Measurements from ENCODE around the gene CFAP47. TPM values are rescaled to one million over a fixed set of nuclear protein-coding genes. Genes with fewer than 3 reads are reported as not detected.
A peak's percentile ranks its signal among the peaks of the same experiment; 100 is the strongest.
"Not testable (repeated sequence)": the region's sequence is repeated elsewhere in the genome, so short reads cannot be mapped to it uniquely, and the experiment has no call there.

CFAP47 gene, protein sequence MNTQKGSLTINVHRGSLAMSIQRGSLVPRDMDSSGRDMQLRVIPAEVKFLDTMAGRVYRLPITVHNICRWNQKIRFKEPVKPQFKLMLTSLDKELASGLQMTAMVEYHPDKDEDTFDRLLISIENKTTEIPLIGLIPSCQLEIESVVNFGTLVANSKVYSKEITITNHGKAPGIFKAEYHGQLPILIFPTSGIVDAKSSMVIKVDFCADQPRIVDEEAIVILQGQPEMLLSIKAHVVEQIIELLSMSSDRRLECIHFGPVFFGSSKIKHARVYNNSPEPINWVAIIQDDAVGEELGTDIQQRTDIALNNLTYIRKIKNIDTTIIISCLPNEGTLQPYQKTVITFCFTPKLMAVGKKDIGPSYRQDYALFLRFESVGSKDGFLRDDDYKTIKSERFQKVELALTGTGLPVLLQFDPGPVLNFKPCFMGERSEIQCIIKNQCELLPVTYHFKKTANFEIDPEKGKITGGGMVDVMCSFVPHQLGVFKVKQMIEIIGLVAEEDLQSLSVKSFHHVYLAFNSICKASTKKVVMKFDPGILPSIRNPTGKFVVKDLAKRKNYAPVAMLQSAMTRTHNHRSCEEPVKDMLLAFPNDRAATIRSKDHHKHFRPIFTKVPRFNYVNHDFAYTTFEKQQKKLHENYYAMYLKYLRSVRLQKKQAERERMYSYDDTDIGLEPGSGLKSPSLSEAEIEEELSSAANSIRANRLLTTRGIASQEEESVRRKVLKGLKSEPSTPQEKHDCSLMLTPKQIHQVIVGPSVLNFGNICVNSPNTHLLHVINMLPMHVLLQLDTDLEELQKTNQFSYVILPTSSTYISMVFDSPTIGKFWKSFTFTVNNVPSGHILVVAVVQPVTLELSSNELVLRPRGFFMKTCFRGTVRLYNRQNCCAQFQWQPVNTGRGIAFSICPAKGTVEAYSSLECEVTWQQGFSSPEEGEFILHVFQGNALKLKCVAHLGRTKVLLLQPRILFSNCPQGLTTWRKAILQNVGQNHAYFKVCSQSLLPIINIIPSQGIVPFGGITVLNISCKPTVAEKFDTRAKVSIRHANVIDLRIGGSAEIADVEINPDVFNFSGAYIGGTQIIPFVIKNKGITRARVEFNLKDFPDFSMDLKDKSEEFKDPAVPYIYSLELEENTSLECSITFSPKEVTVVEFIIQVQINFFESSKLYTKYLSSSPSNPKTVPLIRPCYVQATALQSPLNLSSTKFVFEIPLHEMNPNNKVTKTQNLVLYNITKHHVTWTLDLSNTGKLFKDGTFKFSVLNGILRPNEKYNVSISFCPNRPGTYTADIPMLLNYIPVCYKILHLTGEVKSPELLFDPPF (N-terminal part only)
- under 1 TPM in 1 of 2 donors, not detected in 1; 0.78 TPM for total RNA-seq

DNA sequence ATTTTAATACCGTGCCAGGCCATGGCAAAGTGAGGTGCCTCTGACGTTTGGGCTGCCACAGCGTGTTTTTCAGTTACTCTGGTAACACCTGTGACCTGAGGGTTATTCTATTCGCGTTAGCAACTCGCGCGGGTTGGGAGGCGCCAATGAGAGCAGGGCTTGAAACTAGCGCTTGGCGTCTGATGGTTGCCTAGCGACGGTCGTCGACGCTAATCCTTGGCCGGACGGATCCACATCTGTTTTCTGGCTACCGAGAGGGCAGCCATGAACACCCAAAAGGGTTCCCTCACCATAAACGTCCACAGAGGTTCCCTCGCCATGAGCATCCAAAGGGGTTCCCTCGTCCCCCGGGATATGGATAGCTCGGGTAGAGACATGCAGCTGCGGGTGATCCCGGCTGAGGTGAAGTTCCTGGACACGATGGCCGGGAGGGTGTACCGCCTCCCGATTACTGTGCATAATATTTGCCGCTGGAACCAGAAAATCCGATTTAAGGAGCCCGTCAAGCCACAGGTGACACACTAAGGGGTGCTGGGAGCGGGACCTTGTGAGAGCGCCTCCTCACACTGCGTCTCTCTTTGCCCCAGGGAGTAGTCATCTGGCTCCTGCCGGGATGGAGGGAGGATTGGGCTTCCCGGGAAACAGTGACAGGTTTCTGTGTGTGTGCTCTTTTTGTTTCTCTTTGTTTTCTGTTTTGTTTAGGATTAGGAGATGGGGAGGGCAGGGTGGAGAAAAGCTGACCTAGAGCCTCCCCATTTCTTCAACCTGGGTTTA lies at the start of gene CFAP47:
Gene CFAP47 (plus strand): TSS at position 199 of the 774 bp plus-strand sequence. CDS start 66 bp downstream, at position 265.
- WGBS, 2 donors = 0 to 8% methylated on average over 4 to 18 of the region's 38 CpGs
- TF ChIP-seq, protein P1, sequence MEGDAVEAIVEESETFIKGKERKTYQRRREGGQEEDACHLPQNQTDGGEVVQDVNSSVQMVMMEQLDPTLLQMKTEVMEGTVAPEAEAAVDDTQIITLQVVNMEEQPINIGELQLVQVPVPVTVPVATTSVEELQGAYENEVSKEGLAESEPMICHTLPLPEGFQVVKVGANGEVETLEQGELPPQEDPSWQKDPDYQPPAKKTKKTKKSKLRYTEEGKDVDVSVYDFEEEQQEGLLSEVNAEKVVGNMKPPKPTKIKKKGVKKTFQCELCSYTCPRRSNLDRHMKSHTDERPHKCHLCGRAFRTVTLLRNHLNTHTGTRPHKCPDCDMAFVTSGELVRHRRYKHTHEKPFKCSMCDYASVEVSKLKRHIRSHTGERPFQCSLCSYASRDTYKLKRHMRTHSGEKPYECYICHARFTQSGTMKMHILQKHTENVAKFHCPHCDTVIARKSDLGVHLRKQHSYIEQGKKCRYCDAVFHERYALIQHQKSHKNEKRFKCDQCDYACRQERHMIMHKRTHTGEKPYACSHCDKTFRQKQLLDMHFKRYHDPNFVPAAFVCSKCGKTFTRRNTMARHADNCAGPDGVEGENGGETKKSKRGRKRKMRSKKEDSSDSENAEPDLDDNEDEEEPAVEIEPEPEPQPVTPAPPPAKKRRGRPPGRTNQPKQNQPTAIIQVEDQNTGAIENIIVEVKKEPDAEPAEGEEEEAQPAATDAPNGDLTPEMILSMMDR (IDR thresholded peaks at IDR 0.05) = no peak
- no peak for TF ChIP-seq POLR2A (IDR thresholded peaks at IDR 0.05)
- intact Hi-C loops (cut with DNase I) = no loop called here
- Histone ChIP-seq H3K27ac (no peak within 1 kb of the TSS), H3K9me3 (no peaks in the 10 kb centered on the region), H3K36me3 (replicated peaks in 1 of 2; ENCODE audit: insufficient read depth in 1 of 2, low read depth in 2 of 2) (no peaks in the 10 kb centered on the region), H3K4me1 (no peaks in the 10 kb centered on the region), H3K4me3 (no peak within 1 kb of the TSS), H3K27me3 (no peaks in the 10 kb centered on the region)
- peak; percentile 92 for ATAC-seq
- DNase-seq = peak; percentile 62 to 79 (median 72)

DNA sequence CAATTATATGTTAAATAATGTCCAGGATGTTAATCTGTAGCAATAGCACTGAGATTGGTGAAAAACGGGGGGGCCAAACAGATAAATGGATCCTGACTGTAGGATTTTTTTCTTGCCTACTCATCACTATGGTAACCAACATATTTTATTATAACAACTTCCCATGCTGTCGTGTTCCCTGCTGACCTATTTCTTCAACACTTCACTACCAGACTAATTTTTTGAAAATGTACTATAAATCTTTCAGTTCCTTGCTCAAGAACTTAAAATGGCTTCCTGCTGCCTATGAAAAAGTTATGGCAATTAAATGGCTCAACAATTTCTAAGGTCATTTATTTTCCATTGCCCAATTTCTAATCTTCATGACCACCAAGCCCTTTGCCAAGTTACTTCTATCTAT lies 38.9 kb upstream of the CFAP47 start:
- TF ChIP-seq, protein P1 (IDR thresholded peaks at IDR 0.05) = no peak
- TF ChIP-seq POLR2A (IDR thresholded peaks at IDR 0.05) = no peak
- Histone ChIP-seq H3K36me3 (replicated peaks in 1 of 2; ENCODE audit: insufficient read depth in 1 of 2, low read depth in 2 of 2) (no peaks in the 10 kb centered on the region), H3K4me3 (no peak overlapping the region), H3K4me1 (no peaks in the 10 kb centered on the region), H3K27ac (no peak overlapping the region), H3K27me3 (no peaks in the 10 kb centered on the region), H3K9me3 (no peaks in the 10 kb centered on the region)
- intact Hi-C loops (cut with DNase I) = no loop called here
- WGBS, 2 donors = 41 to 49% methylated on average over 2 of the region's 2 CpGs
- ATAC-seq (no peak), DNase-seq (no peak)

DNA sequence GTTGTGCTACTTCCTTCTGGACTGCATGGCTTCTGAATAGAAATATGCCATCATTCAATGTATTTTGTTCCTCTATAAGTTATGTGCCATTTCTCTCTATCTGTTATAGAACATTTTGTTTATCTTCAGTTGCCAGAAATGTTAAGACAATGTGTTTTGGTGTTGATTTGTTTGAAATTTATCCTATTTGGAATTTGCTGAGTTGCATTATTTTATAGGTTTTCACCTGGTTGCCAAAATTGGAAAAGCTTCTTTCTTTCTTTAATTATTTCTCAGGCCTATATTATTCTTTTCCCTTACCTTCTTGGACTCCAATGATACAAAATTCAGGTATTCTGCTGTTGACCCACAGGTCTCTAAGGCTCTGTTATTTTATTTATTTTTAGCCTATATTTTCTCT lies 33.4 kb upstream of the CFAP47 start:
- DNase-seq = no peak
- intact Hi-C loops (cut with DNase I) = no loop called here
- no peak for TF ChIP-seq POLR2A (IDR thresholded peaks at IDR 0.05)
- Histone ChIP-seq H3K27ac (no peak overlapping the region), H3K9me3 (no peaks in the 10 kb centered on the region), H3K4me1 (no peaks in the 10 kb centered on the region), H3K36me3 (replicated peaks in 1 of 2; ENCODE audit: insufficient read depth in 1 of 2, low read depth in 2 of 2) (no peaks in the 10 kb centered on the region), H3K4me3 (no peak overlapping the region), H3K27me3 (no peaks in the 10 kb centered on the region)
- ATAC-seq = no peak

DNA sequence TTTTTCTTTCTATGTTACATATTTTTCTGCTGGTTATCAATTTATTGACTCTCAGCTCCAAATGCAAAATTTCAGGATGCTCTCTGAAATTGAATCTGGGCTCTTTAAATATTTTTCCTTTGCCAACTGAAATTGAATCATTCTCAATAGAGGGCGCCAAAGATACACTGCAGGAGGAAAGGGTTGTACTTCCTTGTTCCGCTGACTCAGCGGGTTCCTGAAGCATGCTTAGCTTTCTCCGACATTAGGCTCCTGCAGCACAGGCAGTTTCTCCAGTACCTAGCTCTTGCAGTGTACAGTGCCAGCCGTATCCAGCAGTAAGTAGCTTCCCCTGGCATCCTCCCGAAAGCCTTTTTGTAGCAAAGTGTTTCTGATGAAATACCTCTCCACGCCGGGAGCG lies 28.8 kb upstream of the CFAP47 start:
- Histone ChIP-seq H3K4me1 (no peaks in the 10 kb centered on the region), H3K9me3 (no peaks in the 10 kb centered on the region), H3K27me3 (no peaks in the 10 kb centered on the region), H3K36me3 (replicated peaks in 1 of 2; ENCODE audit: insufficient read depth in 1 of 2, low read depth in 2 of 2) (no peaks in the 10 kb centered on the region), H3K4me3 (no peak overlapping the region), H3K27ac (no peak overlapping the region)
- ATAC-seq (peak; percentile 67), DNase-seq (peak; percentile 53 to 79 (median 70))
- WGBS, 2 donors = 31% methylated on average over 5 to 6 of the region's 9 CpGs
- intact Hi-C loops (cut with DNase I) = no loop called here
- TF ChIP-seq, protein P1 (IDR thresholded peaks at IDR 0.05) = peak; percentile 47 to 86 (median 71)
- TF ChIP-seq POLR2A (IDR thresholded peaks at IDR 0.05) = no peak

DNA sequence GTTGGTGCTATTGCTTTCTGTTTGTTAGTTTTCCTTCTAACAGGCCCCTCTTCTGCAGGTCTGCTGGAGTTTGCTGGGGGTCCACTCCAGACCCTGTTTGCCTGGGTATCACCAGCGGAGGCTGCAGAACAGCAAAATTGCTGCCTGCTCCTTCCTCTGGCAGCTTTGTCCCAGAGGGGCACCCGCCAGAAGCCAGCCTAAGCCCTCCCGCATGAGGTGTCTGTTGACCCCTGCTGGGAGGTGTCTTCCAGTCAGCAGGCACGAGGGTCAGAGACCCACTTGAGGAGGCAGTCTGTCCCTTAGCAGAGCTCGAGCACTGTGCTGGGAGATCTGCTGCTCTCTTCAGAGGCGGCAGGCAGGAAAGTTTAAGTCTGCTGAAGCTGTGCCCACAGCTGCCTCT lies 67.3 kb downstream of the CFAP47 start:
- H3K4me1 ChIP-seq; intact Hi-C loops (cut with DNase I); H3K36me3 ChIP-seq (replicated peaks in 1 of 2; ENCODE audit: insufficient read depth in 1 of 2, low read depth in 2 of 2); H3K27me3 ChIP-seq; H3K9me3 ChIP-seq; DNase-seq; ATAC-seq; H3K4me3 ChIP-seq; H3K27ac ChIP-seq: not testable (repeated sequence)
- WGBS, 2 donors = 88 to 100% methylated on average over 1 of the region's 6 CpGs
